ENCODE measurements around the gene DIS3L2.

Gene DIS3L2

DNA sequence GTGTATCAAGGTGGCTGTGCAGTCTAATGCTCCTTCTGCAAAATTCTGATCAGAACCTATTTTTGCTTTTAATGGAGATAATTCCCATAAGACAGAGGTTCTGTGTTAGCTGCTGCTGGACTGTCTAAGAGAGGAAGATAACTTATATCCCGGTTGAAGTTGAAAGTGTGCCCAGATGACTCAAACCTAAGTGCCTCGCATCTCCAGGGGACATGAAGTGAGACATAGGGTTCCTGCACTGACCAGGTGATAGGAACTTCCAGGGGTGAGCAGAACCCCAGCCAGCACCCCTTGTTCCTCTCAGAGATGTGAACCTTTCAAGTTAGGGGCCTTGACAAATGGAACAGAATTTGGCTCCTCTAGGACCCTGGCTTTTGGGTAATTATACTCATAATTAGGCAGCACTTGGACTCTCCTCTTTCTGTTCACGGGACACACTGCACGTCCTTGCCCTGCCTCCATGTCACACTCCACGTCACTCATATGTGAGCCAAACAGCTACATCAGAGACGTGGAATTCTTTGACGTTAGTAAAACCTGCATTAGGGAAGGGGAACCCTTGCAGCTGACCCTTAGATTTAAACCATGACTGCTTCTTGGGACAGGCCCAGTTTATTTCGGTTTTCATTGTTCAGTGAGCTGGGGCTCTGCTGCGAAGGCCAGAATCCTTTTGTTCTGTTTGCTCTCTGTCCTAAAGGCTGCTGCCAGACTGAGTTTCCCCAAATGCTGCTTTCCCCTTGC lies 312.6 kb downstream of the DIS3L2 start:
- no peaks in the 10 kb centered on the region for H3K27me3 ChIP-seq (ENCODE audit: insufficient read depth, low read length)
- TF ChIP-seq CTCF (IDR thresholded peaks at IDR 0.05; ENCODE audit: low read length) (no peak), EZH2 (IDR thresholded peaks at IDR 0.05; ENCODE audit: borderline replicate concordance, low read length) (no peak)
- H3K79me2 ChIP-seq (ENCODE audit: insufficient read depth, low read length) = no peaks in the 10 kb centered on the region
- no peak overlapping the region for H3K4me3 ChIP-seq (ENCODE audit: low read depth, low read length, poor library complexity, severe bottlenecking)
- no peaks in the 10 kb centered on the region for H4K20me1 ChIP-seq (ENCODE audit: insufficient read depth, low read length)
- no peaks in the 10 kb centered on the region for H3F3A ChIP-seq (ENCODE audit: insufficient read depth, low read length)
- H3K4me2 ChIP-seq (ENCODE audit: low read length) = no peak overlapping the region
- no peaks in the 10 kb centered on the region for H3K9me2 ChIP-seq (ENCODE audit: low read depth, low read length)
- H3K9ac ChIP-seq (ENCODE audit: low read length) = no peak overlapping the region
- H2AFZ ChIP-seq (ENCODE audit: low read length) = no peak overlapping the region
- H3K27ac ChIP-seq (ENCODE audit: low read depth, low read length, poor library complexity, severe bottlenecking) = no peak overlapping the region
- H3K4me1 ChIP-seq (ENCODE audit: insufficient read depth, low read length, severe bottlenecking) = peaks cover 12% of the 10 kb centered on the region
- 0 out of 2 replicates have a peak, but pooled peaks cover 2% of the 10 kb centered on the region for H3K36me3 ChIP-seq (ENCODE audit: insufficient read depth, low read length)
- no peaks in the 10 kb centered on the region for H3K9me3 ChIP-seq (ENCODE audit: low read length)

DNA sequence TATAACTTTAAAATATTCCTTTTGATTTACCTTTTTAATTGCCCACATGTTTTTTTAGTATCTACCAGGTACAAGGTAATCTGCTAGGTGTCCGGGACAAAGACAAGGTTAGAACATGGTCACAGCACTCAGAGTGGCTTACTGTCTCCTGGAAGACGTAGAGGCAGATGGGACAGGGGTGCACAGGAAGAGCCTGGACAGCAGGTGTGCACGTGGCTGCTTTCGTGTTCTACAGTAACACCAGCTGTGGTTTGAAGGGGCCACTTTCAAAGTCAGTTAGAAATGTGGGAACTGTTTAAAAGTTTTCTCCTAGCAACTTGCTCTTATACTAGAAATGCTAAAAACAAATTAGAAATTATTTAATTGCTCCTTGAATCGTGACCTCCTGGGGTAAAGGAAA lies 314.2 kb downstream of the DIS3L2 start:
- no peak for TF ChIP-seq EZH2 (IDR thresholded peaks at IDR 0.05; ENCODE audit: borderline replicate concordance, low read length)
- TF ChIP-seq CTCF (IDR thresholded peaks at IDR 0.05; ENCODE audit: low read length) = no peak
- peaks cover 12% of the 10 kb centered on the region for H3K4me1 ChIP-seq (ENCODE audit: insufficient read depth, low read length, severe bottlenecking)

GRCh38 chr2:232276084-232276732 lies 314.7 kb downstream of the DIS3L2 start:
- Histone ChIP-seq H3F3A (ENCODE audit: insufficient read depth, low read length) (no peaks in the 10 kb centered on the region), H3K36me3 (ENCODE audit: insufficient read depth, low read length) (0 out of 2 replicates have a peak, but pooled peaks cover 2% of the 10 kb centered on the region), H4K20me1 (ENCODE audit: insufficient read depth, low read length) (no peaks in the 10 kb centered on the region), H3K9ac (ENCODE audit: low read length) (no peak overlapping the region), H3K27me3 (ENCODE audit: insufficient read depth, low read length) (no peaks in the 10 kb centered on the region), H3K9me2 (ENCODE audit: low read depth, low read length) (no peaks in the 10 kb centered on the region), H3K27ac (ENCODE audit: low read depth, low read length, poor library complexity, severe bottlenecking) (peak overlapping the region; percentile 4), H3K4me3 (ENCODE audit: low read depth, low read length, poor library complexity, severe bottlenecking) (no peak overlapping the region), H3K9me3 (ENCODE audit: low read length) (no peaks in the 10 kb centered on the region), H3K4me2 (ENCODE audit: low read length) (no peak overlapping the region), H2AFZ (ENCODE audit: low read length) (no peak overlapping the region), H3K4me1 (ENCODE audit: insufficient read depth, low read length, severe bottlenecking) (peaks cover 12% of the 10 kb centered on the region), H3K79me2 (ENCODE audit: insufficient read depth, low read length) (no peaks in the 10 kb centered on the region)
- TF ChIP-seq CTCF (IDR thresholded peaks at IDR 0.05; ENCODE audit: low read length) = no peak
- TF ChIP-seq EZH2 (IDR thresholded peaks at IDR 0.05; ENCODE audit: borderline replicate concordance, low read length) = no peak

More for the DNA sequence above, 314.2 kb downstream of the DIS3L2 start:
- H3K4me2 ChIP-seq (ENCODE audit: low read length) = no peak overlapping the region
- no peaks in the 10 kb centered on the region for H3F3A ChIP-seq (ENCODE audit: insufficient read depth, low read length)
- no peak overlapping the region for H2AFZ ChIP-seq (ENCODE audit: low read length)
- no peaks in the 10 kb centered on the region for H3K9me3 ChIP-seq (ENCODE audit: low read length)
- peak overlapping the region; percentile 4 for H3K27ac ChIP-seq (ENCODE audit: low read depth, low read length, poor library complexity, severe bottlenecking)
- no peaks in the 10 kb centered on the region for H3K9me2 ChIP-seq (ENCODE audit: low read depth, low read length)
- H3K36me3 ChIP-seq (ENCODE audit: insufficient read depth, low read length) = 0 out of 2 replicates have a peak, but pooled peaks cover 2% of the 10 kb centered on the region
- no peaks in the 10 kb centered on the region for H4K20me1 ChIP-seq (ENCODE audit: insufficient read depth, low read length)
- H3K4me3 ChIP-seq (ENCODE audit: low read depth, low read length, poor library complexity, severe bottlenecking) = no peak overlapping the region
- H3K9ac ChIP-seq (ENCODE audit: low read length) = no peak overlapping the region
- no peaks in the 10 kb centered on the region for H3K27me3 ChIP-seq (ENCODE audit: insufficient read depth, low read length)
- H3K79me2 ChIP-seq (ENCODE audit: insufficient read depth, low read length) = no peaks in the 10 kb centered on the region

All from OCI-LY1 (cell line).